ENCODE measurements around the gene DRGX.

DRGX gene

DNA sequence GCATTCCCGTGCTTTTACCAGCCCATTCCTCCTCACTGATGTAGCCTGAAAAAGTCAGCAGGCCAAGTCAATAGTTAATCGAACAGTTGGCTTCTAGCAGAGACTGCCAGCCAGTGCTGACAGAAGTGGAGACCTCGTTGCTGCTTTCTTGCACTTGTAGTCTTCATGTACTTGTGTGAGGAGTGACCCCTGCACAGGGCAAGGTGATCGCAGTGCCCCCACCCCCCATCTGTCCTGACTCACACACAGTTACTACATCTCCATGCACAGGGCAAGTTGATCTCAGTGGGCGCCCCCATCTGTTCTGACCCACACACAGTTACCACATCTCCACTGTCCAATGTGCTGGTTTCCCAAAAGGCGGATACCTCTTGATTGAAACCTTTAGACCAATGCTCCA lies 62.7 kb downstream of the DRGX start:
- DNase-seq, result no peak

DNA sequence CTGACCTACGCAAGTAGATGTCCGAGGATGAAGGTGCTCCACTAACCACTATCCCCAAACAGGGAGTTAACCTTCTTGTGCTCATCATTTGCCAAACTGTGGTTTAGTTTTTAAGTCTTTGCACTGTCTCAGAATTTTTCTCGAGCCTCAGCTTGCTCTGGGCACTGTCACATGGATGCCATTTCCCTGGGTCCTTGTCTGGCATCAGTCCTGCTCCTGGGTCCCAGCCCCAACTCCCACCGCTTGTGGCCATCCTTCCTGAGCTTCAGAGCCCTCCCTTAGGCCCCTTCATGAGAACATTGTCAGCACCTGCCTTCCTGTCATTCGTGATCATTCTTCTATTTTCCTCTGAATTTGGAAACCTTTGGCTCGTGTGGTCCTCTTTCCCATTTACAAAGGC lies 63.1 kb downstream of the DRGX start:
- no peak for DNase-seq

DNA sequence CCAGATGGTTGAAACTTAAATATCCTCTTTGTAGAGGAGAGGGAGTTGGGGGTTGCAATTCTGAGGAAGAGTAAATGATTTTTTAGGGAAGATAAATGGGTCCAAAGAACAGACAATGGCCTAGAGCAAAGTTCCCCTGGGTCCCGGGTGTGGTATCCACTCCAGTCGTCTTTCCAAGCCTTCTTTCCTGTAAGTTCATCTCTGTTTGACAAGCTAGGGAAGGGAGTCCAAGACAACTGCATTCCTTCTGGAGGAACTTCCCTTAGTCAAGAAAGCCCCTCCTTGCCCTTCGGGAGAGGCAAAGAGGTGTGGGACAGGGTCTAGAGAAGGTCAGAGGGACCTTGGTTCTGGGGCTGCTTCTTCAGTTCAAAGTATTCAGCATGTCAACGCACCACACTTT lies 63.6 kb downstream of the DRGX start:
- no peak for DNase-seq

DNA sequence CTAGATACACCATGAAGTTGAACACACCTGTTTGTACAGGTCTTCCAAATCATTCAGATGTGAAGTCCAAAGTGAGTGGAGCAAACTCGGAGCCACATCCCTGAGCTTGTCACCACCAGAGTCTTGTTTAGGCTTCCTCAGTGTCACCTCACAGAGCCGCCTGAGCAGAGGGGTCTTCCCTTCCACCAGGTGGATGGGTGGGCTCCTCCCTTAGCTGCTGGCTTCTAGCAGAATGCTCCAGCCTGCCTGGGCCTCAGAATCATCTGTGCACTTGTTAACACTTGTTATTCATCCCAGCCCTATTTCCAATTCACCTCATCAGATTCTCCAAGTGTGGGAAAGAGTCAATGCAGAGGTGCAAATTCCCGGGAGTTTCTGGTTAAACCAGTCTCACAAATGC lies 64.5 kb downstream of the DRGX start:
- no peak for DNase-seq

DNA sequence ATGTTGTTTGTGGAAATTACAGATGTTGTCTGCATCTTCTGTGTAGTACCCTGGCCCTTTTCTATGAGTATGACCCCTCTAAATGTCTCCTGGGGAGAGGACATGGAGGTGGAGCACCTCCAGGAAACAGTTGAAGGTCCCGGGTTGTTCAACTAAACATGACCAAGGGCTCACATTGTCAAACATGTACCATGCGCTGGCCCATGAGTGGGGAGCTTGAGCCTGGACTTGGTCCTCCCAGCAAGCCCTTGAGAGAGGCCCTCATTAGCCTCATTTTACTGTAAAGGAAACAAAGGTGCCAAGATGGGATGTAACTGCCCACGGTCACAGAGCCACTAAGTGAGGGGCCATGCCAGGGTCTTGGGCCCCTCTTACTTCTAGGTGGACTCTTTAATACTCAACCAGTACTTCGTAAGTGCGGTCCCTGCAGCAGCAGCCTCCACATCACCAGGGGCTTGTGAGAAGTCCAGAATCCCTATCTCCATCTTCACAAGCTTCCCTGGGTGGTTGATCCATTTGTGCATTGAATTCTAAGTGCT lies 65.7 kb downstream of the DRGX start:
- no peak for DNase-seq

DNA sequence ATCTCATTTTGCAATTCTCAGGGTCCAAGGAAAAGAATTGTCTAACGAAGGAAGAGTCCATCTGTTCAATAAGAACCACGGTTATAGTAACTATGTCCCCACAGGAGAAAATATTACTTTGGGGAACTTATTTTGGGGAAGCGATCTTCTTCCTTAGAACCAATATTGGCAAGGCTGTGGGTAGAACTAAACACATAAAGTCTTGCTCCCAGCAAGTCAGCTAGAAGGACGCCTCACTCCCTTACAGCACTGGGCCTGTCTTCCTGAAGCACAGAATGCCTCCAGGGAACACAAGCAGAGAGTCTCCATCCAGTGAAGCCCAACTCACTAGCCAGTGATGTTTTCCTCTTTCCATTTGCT lies 66.8 kb downstream of the DRGX start:
- no peak for DNase-seq

DNA sequence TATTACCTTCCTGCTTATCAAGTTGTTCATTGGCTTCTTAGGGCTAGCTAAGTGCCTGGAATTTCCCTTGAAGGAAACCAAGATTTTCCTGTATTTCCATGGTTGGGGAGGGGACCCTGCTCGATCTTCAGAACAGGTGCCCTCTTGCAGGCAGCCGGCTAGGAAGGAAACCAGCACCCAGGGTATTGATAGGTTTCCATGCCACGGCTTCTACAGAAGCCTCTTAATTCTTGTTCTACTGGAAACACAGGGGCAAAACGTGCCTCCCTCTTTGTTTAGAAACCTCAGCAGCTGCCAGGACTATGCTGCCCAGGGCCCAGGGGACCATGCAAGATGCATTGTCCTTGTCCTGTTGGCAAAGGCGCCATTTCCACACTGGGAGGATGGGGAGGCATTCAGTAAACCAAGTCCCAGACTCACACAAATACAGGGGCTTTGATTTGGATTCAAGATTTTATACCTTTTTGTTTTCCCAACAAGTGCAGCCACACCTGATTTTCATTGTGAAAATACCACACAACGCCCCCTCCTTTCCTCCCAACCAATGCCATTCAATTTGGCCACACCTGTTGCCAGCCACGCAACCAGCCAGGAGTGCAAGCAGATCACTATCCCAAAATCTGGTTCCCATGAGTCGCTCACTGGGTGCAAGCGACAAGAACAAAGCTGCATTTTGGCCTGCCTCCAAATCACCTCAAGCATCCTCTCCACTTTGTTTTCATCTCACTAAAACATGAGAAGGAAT lies 67.3 kb downstream of the DRGX start:
- DNase-seq, result no peak

DNA sequence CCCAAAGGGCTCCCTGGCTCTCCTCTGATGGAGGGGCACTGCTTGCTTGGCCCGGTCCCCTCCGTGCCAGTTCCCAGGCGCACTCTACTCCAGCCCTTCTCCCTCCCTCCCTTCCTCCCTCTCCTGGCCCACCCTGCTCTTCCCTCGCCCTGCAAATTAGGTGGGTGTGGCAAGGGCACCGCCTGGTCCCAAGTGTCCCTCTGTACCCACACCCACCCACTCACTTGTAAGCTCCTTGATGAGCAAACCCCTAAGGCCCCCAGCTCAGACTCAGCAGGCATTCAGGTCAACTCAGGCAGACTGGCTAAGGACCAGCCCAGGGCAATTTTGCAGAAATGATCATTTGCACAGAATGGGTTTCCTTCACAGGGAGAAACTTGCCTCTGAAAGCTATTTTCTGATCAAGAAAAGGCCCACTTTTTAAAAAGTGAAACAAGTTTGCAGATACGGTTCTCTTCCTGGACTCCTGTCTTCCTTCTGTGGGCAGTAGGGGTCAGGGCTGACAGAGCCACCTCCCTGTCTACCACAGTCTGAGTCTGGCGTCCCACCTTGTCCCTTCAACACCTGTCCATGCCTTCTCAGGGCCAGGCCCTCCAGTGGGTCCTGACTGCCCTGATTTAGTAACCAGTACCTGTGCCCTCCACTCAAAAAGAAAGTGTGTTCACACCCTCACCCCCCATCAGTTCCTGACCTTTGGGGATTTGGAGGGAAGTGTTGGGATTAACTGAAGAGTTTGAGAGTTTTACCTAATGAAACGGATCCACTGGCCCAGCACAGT lies 68.7 kb downstream of the DRGX start:
- DNase-seq, result no peak

DNA sequence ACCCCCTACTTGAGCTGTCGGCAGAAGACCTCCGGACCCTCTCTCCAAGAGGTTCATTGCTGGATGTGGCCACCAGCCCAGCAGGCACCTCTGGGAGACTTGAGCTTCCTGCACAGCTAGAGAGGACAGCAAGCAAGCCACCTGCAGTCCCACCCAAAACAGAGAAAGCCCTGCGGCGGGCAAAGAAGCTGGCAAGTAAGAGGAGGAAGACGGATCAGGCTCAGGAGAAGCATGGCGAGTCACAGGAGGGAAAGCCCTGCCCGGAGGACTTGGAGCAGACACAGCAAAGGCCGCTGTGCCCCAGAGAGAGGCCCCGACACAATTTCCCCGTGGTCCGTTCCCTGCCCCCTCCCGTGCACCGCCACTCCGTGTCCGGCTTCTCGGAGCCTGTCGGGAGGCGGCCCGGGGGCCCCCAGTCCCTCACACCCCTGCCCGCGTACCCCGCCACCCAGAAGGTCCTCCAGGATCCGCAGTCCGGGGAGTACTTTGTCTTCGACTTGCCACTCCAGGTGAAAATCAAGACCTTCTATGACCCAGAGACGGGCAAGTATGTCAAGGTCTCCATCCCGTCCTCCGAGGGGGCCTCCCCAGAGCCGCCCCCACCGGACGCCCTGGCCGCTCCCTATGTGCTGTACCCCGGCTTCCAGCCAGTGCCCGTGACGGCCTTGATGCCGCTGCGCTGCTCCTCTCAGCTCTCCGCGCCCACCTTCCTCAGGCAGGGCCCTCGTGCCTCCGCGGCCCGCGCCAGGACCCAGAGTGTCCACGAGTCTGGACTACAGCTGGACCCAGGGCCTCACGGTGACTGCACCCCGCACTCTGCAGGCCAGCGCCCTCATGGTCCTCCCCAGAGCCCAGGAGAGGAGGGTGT lies 69.7 kb downstream of the DRGX start:
- DNase-seq, result no peak

DNA sequence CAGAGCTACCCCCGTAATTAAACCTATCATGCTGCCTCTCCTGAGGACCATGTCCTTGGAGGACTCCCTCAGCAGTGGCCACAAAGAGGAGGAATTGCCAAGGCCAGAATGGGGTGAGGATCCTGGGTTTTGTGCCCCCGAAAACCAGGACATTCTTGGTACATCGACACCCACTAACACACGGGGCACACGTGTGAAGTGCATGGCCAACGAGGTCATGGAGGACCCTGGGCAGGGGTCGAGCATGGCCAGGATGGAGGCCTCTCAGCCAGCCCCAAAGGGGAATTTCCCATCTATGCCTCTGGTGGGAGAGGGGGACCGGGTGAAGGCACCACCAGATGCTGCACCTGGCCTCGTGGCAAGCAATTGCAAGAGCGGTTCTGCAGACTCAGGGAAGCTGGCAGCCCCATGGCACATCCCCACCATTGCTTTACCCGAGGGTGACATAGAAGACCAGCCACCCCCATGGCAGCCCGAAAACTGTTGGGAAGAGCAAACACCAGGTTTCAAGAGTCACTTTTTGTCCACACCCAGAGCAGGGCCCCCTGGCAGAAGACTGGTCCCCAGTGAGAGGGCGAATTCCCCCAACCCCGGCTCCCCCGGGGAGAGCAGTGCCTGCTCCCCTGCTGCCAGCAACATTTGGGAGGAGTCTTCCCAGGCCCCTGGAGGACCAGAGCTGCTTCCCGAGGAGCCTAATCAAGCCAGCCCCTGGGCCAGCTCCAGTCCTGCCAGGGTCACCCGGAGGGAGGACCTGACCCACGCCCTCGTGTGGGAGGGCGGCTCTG lies 70.6 kb downstream of the DRGX start:
- DNase-seq, result no peak

DNA sequence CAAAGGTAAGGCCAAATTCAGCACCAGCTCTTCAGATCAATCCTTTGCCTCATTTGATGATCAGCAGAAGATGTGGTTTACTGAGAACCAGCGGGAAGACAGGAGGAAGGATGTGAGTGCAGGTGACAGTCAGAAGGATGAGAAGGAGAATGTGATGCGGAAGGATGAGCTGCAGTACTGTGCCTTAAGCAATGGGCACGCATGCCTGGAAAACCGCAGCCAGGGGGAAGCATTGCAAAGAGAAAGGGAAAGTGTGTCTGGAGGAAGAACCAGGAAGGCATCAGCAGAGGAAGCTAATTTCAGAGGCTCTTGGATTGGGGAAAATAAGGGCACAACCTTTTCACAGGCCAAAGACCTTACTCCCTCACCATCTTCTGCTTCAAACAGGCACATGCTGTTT lies 71.2 kb downstream of the DRGX start:
- no peak for DNase-seq

DNA sequence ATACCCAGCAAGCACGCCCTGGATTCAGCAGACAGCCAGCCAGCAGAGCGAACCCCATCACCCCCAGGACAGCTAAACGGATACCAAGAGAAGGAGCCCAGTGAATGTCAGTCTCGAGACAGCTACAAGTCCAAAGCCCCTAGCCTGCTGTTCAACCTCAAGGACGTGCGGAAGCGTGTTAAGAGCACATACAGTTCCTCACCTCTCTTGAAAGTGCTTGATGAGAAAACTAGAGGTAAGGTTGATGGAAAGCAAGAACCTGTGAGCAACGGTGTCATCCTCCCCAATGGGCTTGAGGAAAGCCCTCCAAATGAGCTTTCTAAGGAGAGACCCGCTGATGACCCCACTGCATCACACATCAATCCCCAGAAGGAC lies 72.0 kb downstream of the DRGX start:
- DNase-seq, result no peak

DNA sequence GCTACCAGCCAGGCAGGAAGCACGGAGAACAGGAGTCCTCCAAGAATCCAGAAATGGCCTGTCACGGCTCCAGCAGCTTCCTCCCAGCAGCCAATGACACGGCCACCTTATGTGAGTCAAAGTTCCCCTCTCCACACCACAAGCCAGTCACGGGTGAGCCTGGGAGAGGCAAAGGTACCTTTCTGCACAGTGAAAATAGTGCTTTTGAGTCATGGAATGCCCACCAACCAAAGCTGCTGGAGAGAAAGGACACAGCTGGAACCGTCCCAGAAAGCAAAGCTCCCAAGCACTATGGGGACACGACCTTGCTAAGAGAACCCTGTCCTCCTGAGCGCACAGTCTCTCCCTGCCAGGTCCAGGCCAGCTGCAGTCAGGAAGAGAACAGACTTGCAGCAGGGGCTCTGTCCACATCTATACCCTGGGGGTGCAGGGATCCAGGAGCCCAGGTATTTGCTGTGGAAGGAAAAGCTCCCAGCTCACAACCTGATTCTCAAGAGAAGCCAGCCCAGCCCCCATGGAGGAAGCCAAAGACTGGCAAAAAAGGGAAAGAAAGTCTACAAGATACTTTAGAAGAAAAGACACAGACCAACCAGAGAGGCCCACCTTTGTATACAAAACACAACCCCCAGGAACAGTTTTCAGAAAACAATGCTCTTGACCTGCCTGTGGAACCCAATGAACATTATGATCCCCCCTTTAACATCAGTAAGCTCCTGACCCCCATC lies 72.6 kb downstream of the DRGX start:
- no peak for DNase-seq

DNA sequence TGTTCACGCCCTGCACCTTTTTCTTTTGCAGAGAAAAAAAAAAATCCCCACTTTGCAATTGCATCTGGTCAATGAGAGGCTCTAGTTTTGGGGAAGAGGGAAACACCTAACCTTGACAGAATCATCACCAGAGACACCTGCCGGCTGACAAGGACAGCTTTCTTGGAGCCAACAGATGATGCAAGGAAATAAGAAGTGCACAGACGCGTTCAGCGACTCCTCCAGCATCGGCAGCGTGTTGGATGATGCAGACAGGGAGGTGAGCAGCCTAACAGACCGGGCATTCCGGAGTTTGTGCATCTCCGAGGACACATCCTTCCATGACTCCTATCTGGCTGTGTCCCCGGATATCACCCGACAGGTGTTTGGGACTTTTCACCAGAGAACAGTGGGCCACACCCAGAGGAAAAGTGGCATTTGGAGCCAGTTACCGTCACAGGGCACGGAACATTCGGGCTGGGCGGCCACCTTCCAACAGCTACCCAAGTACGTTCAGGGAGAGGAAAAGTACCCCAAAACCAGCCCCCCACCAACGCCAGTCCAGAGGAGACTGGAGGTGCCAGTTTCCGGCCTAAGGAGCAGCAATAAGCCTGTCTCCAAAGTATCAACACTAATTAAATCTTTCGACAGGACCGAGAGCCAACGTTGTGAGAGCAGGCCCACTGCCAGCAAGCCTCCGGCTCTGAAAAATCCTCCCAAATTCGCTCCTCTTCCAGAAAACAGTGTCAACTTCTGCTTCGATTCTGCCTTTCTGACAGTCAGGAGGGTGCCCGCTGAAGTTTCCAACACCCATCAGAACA lies 73.3 kb downstream of the DRGX start:
- no peak for DNase-seq

DNA sequence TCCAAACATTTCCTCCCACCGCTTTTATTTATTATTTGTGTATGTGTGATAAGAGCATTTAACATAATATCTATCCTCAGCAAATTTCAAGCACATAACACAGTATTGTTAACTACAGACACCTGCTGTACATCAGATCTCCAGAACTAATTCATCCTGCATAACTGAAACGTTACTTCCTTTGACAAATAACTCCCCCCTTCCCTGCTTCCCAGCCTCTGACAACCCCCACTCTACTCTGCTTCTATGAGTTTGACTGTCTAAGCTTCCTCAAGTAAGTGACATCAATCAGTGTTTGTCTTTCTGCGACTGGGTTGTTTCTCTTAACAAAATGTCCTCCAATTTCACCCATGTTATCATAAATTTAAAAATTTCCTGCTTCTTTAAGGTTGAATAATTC lies 74.9 kb downstream of the DRGX start:
- DNase-seq, result no peak

DNA sequence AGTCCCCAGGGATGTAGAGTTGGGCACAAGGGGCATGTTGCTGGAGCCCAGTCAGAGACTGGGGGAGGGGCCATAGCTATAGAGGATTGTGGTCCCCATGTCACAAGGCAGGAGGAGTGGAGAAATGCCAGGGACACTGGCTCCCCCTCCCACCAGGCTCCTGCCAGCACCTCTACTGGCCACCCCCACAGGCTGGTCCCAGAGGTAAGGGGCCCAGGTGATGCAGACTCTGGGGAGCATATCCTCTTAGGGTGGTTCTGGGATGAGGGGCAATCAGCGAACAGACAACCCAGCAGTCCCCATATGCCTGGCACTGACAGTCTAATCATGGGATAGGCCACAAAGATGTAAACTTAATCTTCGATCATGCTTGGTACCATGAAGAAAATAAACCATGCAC lies 75.7 kb downstream of the DRGX start:
- DNase-seq, result no peak

DNA sequence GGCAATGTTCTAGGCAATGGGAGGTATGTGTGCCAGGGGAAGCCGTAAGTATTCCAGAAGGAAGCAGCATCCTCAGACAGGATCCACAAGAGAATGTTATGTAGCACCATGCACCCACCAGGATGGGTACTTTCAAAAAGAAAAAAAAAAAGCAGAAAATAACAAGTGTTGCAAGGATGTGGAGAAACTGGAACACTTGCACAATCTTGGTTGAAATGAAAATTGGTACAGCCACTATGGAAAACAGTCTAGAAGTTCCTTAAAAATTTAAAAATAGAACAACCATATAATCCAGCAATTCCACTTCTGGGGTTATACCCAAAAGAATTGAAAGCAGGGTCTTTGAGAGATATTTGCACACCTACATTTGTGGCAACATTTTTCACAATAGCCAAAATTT lies 76.7 kb downstream of the DRGX start:
- DNase-seq, result no peak

DNA sequence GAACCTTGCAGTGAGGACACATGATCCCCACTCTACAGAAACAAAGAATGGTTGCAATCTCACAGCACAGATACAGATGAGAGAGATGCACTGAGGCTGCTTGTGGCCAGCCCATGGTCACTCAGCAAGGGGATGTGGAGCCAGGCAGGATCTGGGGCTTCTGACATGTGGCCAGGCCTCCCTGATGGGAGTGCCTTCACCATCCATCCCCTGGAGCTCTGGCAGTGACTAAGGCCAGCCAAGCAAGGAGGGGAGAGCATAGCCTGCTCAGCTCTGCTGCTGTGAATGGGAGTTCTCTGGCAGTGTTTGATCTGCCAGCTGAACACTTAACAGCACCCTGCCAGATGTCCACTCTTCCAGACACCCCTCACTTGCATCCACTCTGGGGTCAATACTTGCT lies 77.1 kb downstream of the DRGX start:
- no peak for DNase-seq

DNA sequence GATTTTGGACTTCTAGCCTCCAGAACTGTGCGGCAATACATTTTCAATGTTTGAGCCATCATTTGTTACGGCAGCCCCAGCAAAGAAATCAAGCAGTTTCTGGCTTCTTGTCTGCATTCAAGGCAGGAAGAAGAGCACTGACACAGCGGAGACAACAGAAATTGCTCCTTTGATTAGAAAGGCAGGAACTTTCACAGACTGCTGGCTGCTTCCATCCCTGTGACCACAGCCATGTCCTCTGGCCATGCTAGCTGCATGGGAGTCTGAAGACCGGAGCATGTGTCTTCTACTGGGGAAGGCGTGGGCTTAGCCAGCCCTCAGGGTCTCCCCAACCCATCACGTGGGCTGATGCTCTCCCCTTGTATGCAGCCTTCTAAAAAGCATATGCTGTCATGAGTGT lies 77.9 kb downstream of the DRGX start:
- DNase-seq, result no peak

DNA sequence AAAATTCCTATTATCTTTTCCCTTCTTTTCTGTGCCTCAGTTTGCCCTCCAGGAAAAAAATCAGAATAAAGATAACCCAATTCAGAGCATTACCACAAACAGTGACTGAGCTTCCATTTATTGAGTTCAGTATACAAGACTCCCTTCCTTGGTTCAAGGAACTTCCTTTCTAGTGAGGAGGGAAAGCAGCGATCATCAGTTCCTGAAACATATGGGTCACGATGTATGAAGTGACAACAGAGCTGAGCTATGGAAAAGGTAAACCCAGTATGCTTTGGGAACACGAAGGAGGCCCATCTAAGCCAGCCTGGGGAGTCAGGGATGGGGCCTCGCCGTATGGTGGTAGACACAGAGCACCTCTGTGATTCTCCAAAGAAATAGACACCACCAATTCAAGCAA lies 81.1 kb downstream of the DRGX start:
- DNase-seq, result no peak
